ENCODE data around the gene GPALPP1.
"Not testable (repeated sequence)": the region's sequence is repeated elsewhere in the genome, so short reads cannot be mapped to it uniquely, and the experiment has no call there.

GPALPP1 gene, protein sequence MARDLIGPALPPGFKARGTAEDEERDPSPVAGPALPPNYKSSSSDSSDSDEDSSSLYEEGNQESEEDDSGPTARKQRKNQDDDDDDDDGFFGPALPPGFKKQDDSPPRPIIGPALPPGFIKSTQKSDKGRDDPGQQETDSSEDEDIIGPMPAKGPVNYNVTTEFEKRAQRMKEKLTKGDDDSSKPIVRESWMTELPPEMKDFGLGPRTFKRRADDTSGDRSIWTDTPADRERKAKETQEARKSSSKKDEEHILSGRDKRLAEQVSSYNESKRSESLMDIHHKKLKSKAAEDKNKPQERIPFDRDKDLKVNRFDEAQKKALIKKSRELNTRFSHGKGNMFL

DNA sequence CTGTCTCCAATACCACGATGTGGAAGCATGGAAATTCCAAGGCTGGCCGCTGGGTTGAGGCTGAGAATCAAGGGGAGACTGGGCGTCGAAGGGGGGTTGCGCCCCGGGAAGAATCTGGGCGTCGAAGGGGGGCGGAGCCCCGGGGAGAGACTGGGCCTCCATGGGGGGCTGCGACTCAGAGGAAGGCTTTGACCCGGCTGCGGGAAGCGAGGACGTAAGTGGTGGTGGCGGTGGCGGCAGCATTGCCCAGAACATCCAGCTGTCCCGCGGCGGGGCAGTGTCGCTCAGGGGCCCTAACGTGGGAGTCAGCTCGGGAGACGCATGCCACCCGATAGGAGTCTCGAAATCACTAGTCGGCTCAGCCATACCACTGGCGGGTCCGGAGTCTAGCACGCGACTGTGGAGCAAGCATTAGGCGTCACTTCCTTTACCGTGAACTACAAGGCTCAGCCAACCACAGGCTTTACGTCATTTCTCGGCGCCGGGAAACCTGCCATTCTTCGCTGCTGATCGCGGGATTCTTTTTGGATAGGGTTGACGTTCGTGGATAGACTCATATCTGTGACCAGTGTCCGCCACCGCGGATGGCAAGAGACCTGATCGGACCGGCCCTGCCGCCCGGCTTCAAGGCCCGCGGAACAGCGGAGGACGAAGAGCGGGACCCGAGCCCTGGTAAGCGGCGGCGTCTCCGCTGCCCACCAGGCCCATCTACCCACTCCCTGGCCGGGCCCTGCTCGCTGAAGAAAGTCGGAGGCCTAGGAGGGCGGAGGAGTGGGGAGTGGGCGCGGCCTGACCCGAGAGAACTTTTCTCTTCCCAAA is at the start of gene GPALPP1, which contains the start of gene NUFIP1:
Gene GPALPP1, plus strand, starts transcription at position 468 of the 819 bp plus-strand sequence. Its CDS starts 117 bp downstream, at position 585.
Gene NUFIP1, minus strand, starts transcription at position 401 of the 819 bp plus-strand sequence. Its CDS starts 35 bp downstream, at position 366.
- in situ Hi-C loops (cut with HindIII; ENCODE audit: low sequenced_read_pairs): loop anchor here (25.0 kb wide), 1 partner anchor 1077 kb away; no protein-coding TSS in a partner anchor

DNA sequence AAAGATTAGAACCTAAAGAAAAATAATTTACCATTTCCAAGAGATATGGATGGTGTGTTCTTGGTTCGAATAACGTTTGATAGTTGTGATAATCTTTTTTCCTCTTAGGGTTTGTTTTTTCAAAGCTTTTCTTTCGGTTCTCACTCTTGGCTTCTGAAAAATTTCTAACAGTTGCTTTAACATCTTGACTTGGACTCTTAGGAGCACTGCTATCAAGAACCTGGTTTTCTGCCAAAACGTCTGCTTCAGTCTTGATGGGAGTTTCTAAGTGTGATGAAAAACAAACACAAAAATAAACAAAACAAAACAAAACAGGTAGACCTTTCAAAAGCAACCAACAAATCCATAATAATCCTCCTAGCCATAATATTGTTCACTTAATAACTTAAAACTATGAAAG is 45.9 kb upstream of the GPALPP1 start:
- in situ Hi-C loops (cut with HindIII; ENCODE audit: low sequenced_read_pairs): not testable (repeated sequence)

DNA sequence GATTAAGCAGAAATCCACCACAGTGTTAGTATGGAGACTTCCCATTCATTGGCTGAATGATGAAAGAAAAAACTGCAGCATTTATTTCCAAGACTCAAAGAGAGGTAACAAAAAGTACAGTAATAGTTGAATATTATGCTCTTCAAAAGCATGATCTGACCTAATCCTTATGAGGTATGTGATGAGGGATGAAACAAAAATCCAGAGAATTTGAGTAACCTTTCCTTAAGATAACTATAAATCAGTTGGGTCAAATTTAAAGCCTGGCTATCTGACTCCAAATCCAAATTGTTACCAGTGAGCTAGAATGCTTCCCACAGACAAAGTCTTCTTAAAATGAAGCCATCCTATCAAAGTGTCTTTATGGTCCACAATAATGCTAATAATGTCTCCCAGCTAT is 38.2 kb upstream of the GPALPP1 start:
- in situ Hi-C loops (cut with HindIII; ENCODE audit: low sequenced_read_pairs): loop anchor here (25.0 kb wide), 1 partner anchor 464 kb away; no protein-coding TSS in a partner anchor

- in situ Hi-C loops (cut with HindIII; ENCODE audit: low sequenced_read_pairs): loop anchor here (25.0 kb wide), 1 partner anchor 465 kb away; no protein-coding TSS in a partner anchor
Measured at GRCh38 chr13:44952671-44953070, 36.7 kb upstream of the GPALPP1 start.

DNA sequence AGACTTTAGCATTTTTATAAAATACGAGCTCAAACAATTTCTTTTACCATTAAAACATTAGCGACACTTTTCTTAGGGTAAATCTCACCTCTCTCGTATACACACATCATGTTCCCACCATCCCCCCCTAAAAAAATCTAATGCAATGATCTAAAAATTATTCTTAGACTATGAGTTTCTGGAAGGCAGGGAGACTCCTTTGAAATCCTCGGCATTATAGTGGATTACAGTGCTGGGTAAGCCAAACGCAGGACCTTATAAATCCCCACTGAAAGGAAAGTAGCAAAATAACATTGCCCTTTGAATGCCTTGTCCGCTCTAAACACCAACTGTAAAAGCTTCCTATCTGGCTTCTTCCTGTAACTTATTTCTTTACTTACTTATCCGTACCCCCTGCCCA is 35.1 kb upstream of the GPALPP1 start:
- in situ Hi-C loops (cut with HindIII; ENCODE audit: low sequenced_read_pairs): loop anchor here (25.0 kb wide), 1 partner anchor 467 kb away; no protein-coding TSS in a partner anchor

DNA sequence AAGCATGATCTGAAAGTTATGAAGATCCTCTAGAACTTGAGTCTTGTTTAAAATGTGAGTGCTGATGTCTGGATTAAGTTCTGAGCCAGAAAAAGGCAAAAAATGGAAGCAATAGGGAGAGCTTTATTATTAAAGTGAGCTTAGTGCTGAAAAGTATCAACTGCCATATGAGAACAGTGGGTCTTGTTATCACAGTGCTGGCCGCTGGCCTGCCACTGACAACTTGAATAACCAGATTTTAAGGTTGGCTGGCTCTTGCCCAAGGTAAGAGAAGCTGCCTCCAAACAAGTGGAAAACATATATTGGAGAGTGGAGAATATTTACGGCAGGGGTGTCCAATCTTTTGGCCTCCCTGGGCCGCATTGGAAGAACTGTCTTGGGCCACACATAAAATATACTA is 33.9 kb upstream of the GPALPP1 start:
- in situ Hi-C loops (cut with HindIII; ENCODE audit: low sequenced_read_pairs): loop anchor here (25.0 kb wide), 1 partner anchor 468 kb away; no protein-coding TSS in a partner anchor

- in situ Hi-C loops (cut with HindIII; ENCODE audit: low sequenced_read_pairs): loop anchor here (25.0 kb wide), 1 partner anchor 475 kb away; no protein-coding TSS in a partner anchor
Measured at GRCh38 chr13:44961997-44962396, 27.3 kb upstream of the GPALPP1 start.

GRCh38 chr13:44967704-44968433 is 21.5 kb upstream of the GPALPP1 start:
- in situ Hi-C loops (cut with HindIII; ENCODE audit: low sequenced_read_pairs): loop anchor here (25.0 kb wide), 1 partner anchor 481 kb away; no protein-coding TSS in a partner anchor

DNA sequence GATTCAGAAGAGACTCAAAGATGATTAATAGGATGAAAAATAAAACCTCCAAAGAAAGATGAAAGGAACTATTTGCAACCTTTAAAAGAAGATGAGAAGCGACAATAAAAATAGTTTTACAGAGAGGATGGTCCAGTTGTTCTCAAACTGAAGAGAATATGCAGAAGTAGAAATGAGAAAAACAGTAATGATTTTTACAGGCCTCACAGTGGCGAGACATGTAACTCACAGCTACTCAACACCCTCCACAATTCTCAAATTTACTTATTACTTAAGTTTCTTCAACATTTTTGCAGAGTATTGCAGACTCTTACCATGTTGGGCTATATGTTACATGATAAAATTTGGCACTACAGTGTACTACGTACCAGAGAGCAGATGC is 20.9 kb upstream of the GPALPP1 start:
- in situ Hi-C loops (cut with HindIII; ENCODE audit: low sequenced_read_pairs): loop anchor here (25.0 kb wide), 1 partner anchor 481 kb away; no protein-coding TSS in a partner anchor

DNA sequence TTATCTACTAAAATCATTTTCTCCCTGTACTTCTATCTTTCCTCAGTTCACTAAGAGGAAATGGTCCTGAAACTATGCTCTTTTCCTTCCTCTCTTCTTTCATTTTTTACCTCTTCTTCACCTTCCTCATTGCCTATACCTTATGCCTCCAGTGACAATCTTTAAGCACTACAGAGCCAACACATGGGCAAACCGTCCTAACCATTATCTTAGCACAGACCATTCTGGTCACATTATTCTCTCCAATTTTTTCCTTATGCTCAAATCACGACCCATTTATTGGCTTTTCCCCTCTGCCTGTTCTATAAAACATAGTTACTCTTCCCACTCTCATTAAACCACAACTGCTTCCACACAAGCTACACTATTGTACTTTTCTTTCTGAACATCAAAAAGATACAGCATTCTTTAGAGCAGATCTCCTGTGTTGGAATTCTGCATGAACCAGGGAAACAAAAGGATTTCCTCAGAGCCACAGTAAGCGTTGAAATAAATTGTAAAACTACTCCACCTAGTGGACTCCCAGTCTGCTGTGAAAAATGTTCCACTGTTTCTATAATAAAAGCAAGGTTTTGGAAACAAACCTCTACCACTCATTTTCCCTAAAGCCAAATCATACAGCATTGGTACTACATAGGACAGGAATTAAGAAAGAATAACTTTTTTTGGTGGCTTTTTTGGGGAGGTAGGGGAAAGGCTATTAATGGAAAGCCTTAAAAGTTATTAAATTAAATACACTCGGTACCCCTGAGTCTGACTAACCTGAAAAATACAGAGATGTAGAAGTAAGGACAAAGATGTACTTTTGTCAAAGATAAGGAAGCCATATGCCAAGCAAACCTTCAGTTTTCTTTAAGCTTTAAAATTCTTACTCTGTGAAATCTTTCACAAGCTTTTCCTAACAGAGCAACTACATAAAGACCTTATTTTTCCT is 19.5 kb upstream of the GPALPP1 start:
- in situ Hi-C loops (cut with HindIII; ENCODE audit: low sequenced_read_pairs): loop anchor here (25.0 kb wide), 1 partner anchor 483 kb away; no protein-coding TSS in a partner anchor

- in situ Hi-C loops (cut with HindIII; ENCODE audit: low sequenced_read_pairs): loop anchor here (25.0 kb wide), 1 partner anchor 485 kb away; no protein-coding TSS in a partner anchor
Measured at GRCh38 chr13:44971656-44972595, 17.4 kb upstream of the GPALPP1 start.

DNA sequence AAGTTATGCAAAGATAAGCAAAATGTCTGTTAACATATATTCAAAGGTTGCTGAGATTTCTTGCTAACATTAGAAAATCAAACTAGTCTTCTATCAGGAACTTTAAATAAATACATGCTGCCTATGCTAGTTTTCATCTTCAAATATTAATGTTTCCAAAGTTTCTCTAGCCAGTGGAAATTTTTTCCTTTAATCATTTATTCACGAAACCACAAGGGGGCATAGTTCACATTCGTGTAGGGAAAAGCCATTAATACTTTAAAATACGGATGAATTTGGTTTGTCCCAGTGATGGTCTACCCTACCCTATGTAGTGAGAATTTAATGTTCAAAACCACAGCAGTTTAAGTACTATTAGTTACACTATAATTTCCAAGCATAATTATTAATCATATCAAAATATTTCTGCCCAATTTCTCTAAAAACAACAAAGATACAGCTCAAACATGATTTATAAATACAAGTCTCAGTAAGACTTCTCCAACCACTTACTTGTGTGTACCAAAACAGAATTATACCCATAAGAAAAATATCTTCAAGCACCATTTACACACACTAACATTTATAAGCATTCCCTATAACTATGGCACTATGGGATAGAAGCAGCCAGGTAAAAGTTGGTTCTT is 16.3 kb upstream of the GPALPP1 start:
- in situ Hi-C loops (cut with HindIII; ENCODE audit: low sequenced_read_pairs): loop anchor here (25.0 kb wide), 1 partner anchor 486 kb away; no protein-coding TSS in a partner anchor

DNA sequence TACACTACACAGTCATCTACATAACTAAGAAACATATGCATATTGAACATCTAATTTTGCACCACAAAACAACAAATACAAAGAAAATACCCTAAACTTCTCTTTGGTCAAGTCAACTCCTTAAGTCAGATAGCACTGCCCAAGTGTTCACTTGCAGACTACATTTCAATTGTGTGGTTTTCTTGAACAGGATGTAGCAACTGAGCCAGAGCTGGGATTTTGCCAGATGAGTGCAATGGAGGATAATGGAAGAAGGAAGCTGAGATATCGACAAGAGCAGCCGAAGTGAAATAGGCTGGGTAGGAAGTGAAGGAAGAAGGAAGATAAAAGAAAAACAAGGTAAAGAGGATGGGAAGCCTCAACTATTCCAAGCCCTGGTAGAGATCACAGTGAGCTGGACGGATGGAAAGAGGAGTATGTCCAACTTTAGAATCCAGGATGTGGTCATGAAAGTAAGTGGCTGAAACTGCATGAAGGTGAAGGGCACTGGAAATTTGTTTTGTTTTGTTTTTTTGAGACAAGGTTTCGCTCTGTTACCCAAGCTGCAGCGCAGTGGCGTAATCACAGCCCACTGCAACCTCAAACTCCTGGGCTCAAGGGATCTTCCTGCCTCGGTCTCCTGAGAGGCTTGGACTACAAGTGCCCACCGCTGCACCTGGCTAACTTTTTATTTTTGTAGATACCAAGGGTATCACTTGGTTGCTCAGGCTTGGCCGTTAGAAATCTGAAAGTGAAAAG is 15.1 kb upstream of the GPALPP1 start:
- in situ Hi-C loops (cut with HindIII; ENCODE audit: low sequenced_read_pairs): loop anchor here (25.0 kb wide), 1 partner anchor 487 kb away; no protein-coding TSS in a partner anchor

DNA sequence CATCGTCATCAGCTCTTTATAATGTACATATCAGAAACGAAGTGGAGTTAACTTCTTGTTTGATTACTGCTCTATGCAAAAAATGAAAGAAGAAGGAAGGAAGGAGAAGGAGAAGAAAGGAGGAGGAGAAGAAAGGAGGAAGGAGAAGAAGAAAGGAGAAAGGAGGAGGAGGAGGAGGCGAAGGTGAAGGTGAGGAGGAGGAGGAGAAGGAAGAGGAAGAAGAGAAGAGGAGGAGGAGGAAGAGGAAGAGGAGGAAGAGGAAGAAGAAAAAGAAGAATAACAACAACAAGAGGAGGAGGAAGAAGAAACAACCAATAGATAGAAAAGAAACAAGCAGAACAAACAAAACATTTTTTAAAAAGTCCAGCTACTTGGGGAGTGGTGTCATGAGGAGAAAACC is 13.1 kb upstream of the GPALPP1 start:
- in situ Hi-C loops (cut with HindIII; ENCODE audit: low sequenced_read_pairs): loop anchor here (25.0 kb wide), 1 partner anchor 1064 kb away; no protein-coding TSS in a partner anchor

DNA sequence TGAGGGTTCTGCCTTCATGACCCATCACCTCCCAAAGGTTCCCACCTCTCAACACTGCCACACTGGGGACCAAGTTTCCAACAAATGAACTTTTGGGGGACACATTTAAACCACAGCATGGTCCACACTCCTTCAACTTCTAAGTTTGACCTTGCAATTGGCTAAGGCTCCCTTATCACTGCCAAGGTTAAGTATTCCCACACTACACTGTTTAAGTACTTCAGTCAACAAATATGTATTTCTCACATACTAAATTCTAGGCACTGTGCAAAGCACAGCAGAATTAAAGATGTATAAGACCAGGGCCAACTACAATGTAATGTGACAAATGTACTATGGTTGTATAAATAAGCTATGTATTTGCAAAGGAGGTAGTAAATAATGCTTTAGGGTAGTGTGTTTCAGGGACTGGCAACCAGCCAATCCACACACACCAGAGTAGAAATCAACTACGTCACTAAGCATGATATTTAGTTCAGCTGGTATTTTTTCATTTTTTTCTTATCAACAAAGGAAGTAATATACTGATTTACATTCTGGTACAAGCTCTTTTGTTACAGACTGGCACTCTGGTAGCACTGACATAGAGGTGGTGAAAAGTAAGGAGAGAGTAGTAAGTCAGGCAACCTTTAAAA is 12.3 kb upstream of the GPALPP1 start:
- in situ Hi-C loops (cut with HindIII; ENCODE audit: low sequenced_read_pairs): loop anchor here (25.0 kb wide), 1 partner anchor 1065 kb away; no protein-coding TSS in a partner anchor

DNA sequence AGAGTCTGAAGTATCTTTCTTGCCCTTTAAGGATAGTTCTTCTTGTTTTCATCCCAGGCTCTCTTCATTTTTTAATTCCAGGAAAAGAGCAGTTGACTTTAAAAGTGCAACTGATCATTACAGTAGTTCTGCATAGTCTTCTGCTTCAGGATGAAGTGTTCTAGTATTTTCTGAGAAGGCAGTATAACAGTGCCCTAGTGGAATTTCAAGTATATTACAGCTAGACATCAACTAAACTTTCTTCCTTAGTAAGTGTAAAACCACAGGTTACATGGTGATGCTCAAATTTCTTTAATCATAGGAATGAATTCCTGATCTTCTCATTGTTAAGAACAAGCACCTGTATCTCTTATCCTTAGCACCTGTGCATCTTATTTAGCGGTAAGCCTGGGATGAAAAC is 11.0 kb upstream of the GPALPP1 start:
- in situ Hi-C loops (cut with HindIII; ENCODE audit: low sequenced_read_pairs): loop anchor here (25.0 kb wide), 1 partner anchor 1066 kb away; no protein-coding TSS in a partner anchor
